A549 (cell line): ENCODE results near the gene PTPRN2.

ENCODE experiments used
- CBX8 ChIP-seq: fragments of 200-600 bp; sonication (generic); IDR thresholded peaks from 2 replicates; pipeline ENCODE4 v1.6.1; 2016
- CHD4 ChIP-seq: fragments of 200-600 bp; sonication (generic); IDR thresholded peaks from 2 replicates; pipeline ENCODE4 v1.6.1; 2016; ENCODE audit warnings: antibody characterized with exemption, mild to moderate bottlenecking, borderline replicate concordance
- FOXS1 ChIP-seq: fragments of 250-450 bp; sonication (Bioruptor Pico); IDR thresholded peaks from 2 replicates; pipeline ENCODE4 v1.5.0; 2020; ENCODE audit warnings: mild to moderate bottlenecking, moderate library complexity
- POLR2A ChIP-seq: IDR thresholded peaks from 2 replicates; pipeline ENCODE4 v1.6.1; 2012; ENCODE audit warnings: mild to moderate bottlenecking, low read length
- SMC3 ChIP-seq: fragments of >200 bp; sonication (Bioruptor Twin); formaldehyde crosslinking; IDR thresholded peaks from 3 replicates; pipeline ENCODE4 v1.6.1; 2018; ENCODE audit warnings: inconsistent platforms
- TP53 ChIP-seq: fragments of 250-450 bp; sonication (Bioruptor Pico); IDR thresholded peaks from 2 replicates; pipeline ENCODE4 v1.5.0; 2021; ENCODE audit warnings: mild to moderate bottlenecking, moderate library complexity
- TF ChIP-seq, protein P1 (sequence below): fragments of >200 bp; sonication (Bioruptor Twin); formaldehyde crosslinking; IDR thresholded peaks from 3 replicates; pipeline ENCODE4 v1.5.1; 2016
- TF ChIP-seq, protein P2 (sequence below): fragments of 150-350 bp; IDR thresholded peaks from 2 replicates; pipeline ENCODE4 v1.6.1; 2014; ENCODE audit warnings: low read depth, mild to moderate bottlenecking, low read length
- TF ChIP-seq, protein P3 (sequence below): fragments of 250-450 bp; sonication (Bioruptor Pico); IDR thresholded peaks from 2 replicates; pipeline ENCODE4 v1.5.0; 2021; ENCODE audit warnings: mild to moderate bottlenecking, moderate library complexity, borderline replicate concordance

DNA sequence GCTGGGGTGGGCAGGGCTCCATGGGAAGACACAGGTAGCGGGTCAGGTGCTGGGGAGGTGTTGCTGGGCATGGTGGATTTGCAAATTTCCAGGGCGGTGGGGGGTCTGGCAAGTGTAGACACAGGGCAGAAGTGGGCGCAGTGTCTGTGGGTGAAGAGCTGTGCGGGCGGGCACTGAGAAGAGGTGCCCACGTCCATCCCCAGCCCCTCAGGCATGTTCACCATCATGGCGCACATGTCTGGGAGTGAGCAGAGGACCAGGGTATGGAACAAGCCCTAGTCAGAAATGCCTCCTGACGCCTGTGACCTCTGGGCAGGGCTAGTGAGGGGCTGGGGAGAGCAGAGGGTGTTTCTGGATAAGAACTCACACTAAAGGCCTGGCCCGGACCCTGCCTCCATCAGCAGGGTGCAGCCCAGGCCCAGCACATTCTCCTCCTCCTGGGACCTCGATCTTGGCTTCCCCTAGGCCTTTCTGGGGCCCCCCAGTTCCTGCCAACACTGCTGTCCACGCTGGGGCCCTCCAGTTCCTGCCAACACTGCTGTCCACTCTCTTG is 612.9 kb downstream of the PTPRN2 start:
- TF ChIP-seq FOXS1 (CRISPR knock-in tag) (no peak), CBX8 (no peak), POLR2A (no peak), CHD4 (no peak), SMC3 (no peak), TP53 (CRISPR knock-in tag) (no peak)
- TF ChIP-seq, protein P1, sequence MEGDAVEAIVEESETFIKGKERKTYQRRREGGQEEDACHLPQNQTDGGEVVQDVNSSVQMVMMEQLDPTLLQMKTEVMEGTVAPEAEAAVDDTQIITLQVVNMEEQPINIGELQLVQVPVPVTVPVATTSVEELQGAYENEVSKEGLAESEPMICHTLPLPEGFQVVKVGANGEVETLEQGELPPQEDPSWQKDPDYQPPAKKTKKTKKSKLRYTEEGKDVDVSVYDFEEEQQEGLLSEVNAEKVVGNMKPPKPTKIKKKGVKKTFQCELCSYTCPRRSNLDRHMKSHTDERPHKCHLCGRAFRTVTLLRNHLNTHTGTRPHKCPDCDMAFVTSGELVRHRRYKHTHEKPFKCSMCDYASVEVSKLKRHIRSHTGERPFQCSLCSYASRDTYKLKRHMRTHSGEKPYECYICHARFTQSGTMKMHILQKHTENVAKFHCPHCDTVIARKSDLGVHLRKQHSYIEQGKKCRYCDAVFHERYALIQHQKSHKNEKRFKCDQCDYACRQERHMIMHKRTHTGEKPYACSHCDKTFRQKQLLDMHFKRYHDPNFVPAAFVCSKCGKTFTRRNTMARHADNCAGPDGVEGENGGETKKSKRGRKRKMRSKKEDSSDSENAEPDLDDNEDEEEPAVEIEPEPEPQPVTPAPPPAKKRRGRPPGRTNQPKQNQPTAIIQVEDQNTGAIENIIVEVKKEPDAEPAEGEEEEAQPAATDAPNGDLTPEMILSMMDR: no peak
- TF ChIP-seq, protein P2, sequence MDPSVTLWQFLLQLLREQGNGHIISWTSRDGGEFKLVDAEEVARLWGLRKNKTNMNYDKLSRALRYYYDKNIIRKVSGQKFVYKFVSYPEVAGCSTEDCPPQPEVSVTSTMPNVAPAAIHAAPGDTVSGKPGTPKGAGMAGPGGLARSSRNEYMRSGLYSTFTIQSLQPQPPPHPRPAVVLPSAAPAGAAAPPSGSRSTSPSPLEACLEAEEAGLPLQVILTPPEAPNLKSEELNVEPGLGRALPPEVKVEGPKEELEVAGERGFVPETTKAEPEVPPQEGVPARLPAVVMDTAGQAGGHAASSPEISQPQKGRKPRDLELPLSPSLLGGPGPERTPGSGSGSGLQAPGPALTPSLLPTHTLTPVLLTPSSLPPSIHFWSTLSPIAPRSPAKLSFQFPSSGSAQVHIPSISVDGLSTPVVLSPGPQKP: no peak
- TF ChIP-seq, protein P3, sequence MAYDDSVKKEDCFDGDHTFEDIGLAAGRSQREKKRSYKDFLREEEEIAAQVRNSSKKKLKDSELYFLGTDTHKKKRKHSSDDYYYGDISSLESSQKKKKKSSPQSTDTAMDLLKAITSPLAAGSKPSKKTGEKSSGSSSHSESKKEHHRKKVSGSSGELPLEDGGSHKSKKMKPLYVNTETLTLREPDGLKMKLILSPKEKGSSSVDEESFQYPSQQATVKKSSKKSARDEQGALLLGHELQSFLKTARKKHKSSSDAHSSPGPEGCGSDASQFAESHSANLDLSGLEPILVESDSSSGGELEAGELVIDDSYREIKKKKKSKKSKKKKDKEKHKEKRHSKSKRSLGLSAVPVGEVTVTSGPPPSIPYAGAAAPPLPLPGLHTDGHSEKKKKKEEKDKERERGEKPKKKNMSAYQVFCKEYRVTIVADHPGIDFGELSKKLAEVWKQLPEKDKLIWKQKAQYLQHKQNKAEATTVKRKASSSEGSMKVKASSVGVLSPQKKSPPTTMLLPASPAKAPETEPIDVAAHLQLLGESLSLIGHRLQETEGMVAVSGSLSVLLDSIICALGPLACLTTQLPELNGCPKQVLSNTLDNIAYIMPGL (CRISPR knock-in tag): no peak
